Loucy (cell line): ENCODE data around the gene WDR64.

ENCODE experiments used
- H2AFZ ChIP-seq: fragments of 200-600 bp; sonication (generic); 2 replicates; pipeline ENCODE4 v1.6.0; 2016; ENCODE audit warnings: antibody characterized with exemption, mild to moderate bottlenecking, low read length, moderate library complexity
- H3F3A ChIP-seq: fragments of 200-600 bp; 2 replicates; pipeline ENCODE4 v1.6.0; 2016; ENCODE audit warnings: antibody characterized with exemption, low read depth, mild to moderate bottlenecking
- H3K27me3 ChIP-seq: fragments of 200-600 bp; sonication (generic); 2 replicates; pipeline ENCODE4 v1.6.1; 2014; ENCODE audit warnings: low read length, mild to moderate bottlenecking; ENCODE audit not compliant: insufficient read depth, poor library complexity, severe bottlenecking
- H3K36me3 ChIP-seq: fragments of 200-600 bp; sonication (generic); 2 replicates; pipeline ENCODE4 v1.6.1; 2016; ENCODE audit warnings: low read length; ENCODE audit not compliant: insufficient read depth
- H3K4me1 ChIP-seq: fragments of 200-600 bp; sonication (generic); 2 replicates; pipeline ENCODE4 v1.5.1; 2014; ENCODE audit warnings: low read length, mild to moderate bottlenecking; ENCODE audit not compliant: insufficient read depth, poor library complexity, severe bottlenecking
- H3K4me2 ChIP-seq: fragments of 200-600 bp; sonication (generic); 2 replicates; pipeline ENCODE4 v1.6.0; 2014; ENCODE audit warnings: antibody characterized with exemption, low read length, low read depth, mild to moderate bottlenecking; ENCODE audit not compliant: poor library complexity, severe bottlenecking
- H3K4me3 ChIP-seq: fragments of 200-600 bp; sonication (generic); 2 replicates; pipeline ENCODE4 v1.5.1; 2014; ENCODE audit warnings: low read length, mild to moderate bottlenecking, mixed read lengths; ENCODE audit not compliant: poor library complexity, severe bottlenecking
- H3K79me2 ChIP-seq: fragments of 200-600 bp; sonication (generic); 2 replicates; pipeline ENCODE4 v1.6.1; 2014; ENCODE audit warnings: low read length; ENCODE audit not compliant: insufficient read depth
- H3K9ac ChIP-seq: fragments of 200-600 bp; sonication (generic); 2 replicates; pipeline ENCODE4 v1.6.0; 2014; ENCODE audit warnings: mild to moderate bottlenecking, low read depth, low read length, moderate library complexity; ENCODE audit not compliant: poor library complexity, severe bottlenecking
- H3K9me2 ChIP-seq: fragments of 200-600 bp; sonication (generic); replicated peaks from 2 replicates; pipeline ENCODE4 v1.6.1; 2016; ENCODE audit warnings: low read depth, low read length, mixed read lengths
- H3K9me3 ChIP-seq: fragments of 200-600 bp; sonication (generic); 2 replicates; pipeline ENCODE4 v1.6.1; 2014; ENCODE audit warnings: mild to moderate bottlenecking, antibody characterized with exemption, low read length, low read depth; ENCODE audit not compliant: insufficient read depth
- H4K20me1 ChIP-seq: fragments of 200-600 bp; sonication (generic); 2 replicates; pipeline ENCODE4 v1.6.0; 2014; ENCODE audit warnings: antibody characterized with exemption, low read length, mild to moderate bottlenecking; ENCODE audit not compliant: insufficient read depth, poor library complexity, severe bottlenecking
- CTCF ChIP-seq: fragments of 200-600 bp; sonication (generic); conservative IDR thresholded peaks from 2 replicates; pipeline ENCODE4 v1.5.1; 2014; ENCODE audit warnings: mild to moderate bottlenecking, antibody characterized with exemption, low read length
- EZH2phosphoT487 ChIP-seq: fragments of 200-600 bp; IDR thresholded peaks from 2 replicates; pipeline ENCODE4 v1.6.1; 2018; ENCODE audit warnings: antibody characterized with exemption, mild to moderate bottlenecking, moderate library complexity, borderline replicate concordance

Gene WDR64

GRCh38 chr1:241706257-241706656, 54.2 kb downstream of the WDR64 start:
- Histone ChIP-seq H3K9me3 (no peaks in the 10 kb centered on the region), H3K79me2 (no peaks in the 10 kb centered on the region), H3K27me3 (no peaks in the 10 kb centered on the region), H4K20me1 (no peaks in the 10 kb centered on the region), H3K9ac (no peak overlapping the region), H2AFZ (no peak overlapping the region), H3F3A (no peaks in the 10 kb centered on the region), H3K4me3 (no peak overlapping the region), H3K36me3 (no peaks in the 10 kb centered on the region), H3K9me2 (no peaks in the 10 kb centered on the region), H3K4me2 (no peak overlapping the region), H3K4me1 (no peaks in the 10 kb centered on the region)
- TF ChIP-seq EZH2phosphoT487 (no peak), CTCF (no peak)

- no peaks in the 10 kb centered on the region for H3F3A ChIP-seq
- H3K9ac ChIP-seq: no peak overlapping the region
- no peaks in the 10 kb centered on the region for H3K9me2 ChIP-seq
- no peaks in the 10 kb centered on the region for H3K27me3 ChIP-seq
- no peaks in the 10 kb centered on the region for H4K20me1 ChIP-seq
- H3K4me3 ChIP-seq: no peak overlapping the region
- no peaks in the 10 kb centered on the region for H3K9me3 ChIP-seq
- no peak overlapping the region for H3K4me2 ChIP-seq
- no peaks in the 10 kb centered on the region for H3K36me3 ChIP-seq
- TF ChIP-seq CTCF (no peak), EZH2phosphoT487 (no peak)
- H3K79me2 ChIP-seq: no peaks in the 10 kb centered on the region
- H3K4me1 ChIP-seq: no peaks in the 10 kb centered on the region
- H2AFZ ChIP-seq: no peak overlapping the region
Measured at GRCh38 chr1:241706967-241707366, 54.9 kb downstream of the WDR64 start.

- Histone ChIP-seq H3K27me3 (no peaks in the 10 kb centered on the region), H3K9me3 (no peaks in the 10 kb centered on the region), H3K36me3 (no peaks in the 10 kb centered on the region), H3K9me2 (no peaks in the 10 kb centered on the region), H3K4me2 (no peak overlapping the region), H3K4me1 (no peaks in the 10 kb centered on the region), H3F3A (no peaks in the 10 kb centered on the region), H3K9ac (no peak overlapping the region), H3K79me2 (no peaks in the 10 kb centered on the region), H3K4me3 (no peak overlapping the region), H4K20me1 (no peaks in the 10 kb centered on the region), H2AFZ (no peak overlapping the region)
- TF ChIP-seq EZH2phosphoT487 (no peak), CTCF (no peak)
Measured at GRCh38 chr1:241707442-241707841, 55.4 kb downstream of the WDR64 start.
